ENCODE data around the gene PELI3. TPM values are rescaled to one million over a fixed set of nuclear protein-coding genes. Genes with fewer than 3 reads are reported as not detected.

Gene PELI3
- total RNA-seq, 1 donor from 2014 or later = 2.3 TPM

DNA sequence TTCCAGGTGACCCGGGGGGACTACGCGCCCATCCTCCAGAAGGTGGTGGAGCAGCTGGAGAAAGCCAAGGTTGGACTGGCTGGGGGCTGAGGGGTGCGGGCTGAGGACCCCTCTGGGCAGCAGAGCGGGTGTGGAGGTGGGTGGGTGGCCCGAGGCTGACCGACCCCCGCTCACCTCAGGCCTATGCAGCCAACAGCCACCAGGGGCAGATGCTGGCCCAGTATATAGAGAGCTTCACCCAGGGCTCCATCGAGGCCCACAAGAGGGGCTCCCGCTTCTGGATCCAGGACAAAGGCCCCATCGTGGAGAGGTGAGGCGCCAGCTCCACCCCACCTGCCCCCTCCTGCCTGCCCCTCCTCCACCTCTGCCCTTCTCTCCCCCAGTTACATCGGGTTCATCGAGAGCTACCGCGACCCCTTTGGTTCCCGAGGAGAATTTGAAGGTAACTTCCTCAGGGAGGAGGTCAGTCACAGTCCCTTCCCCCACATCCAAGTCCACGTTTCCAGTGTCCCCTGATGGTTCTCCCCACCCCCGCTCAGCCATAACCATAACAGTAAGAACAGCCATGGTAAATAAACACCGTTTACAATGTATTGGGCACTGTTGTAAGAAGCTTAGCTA lies 24.7 kb downstream of the PELI3 start:
- no peak overlapping the region for H3K4me3 ChIP-seq (ENCODE audit: low read depth, low read length)
- no peaks in the 10 kb centered on the region for H3K27me3 ChIP-seq (ENCODE audit: control insufficient read depth, insufficient read depth, low read length)
- DNase-seq (ENCODE audit: low read depth) = no peak
- TF ChIP-seq, protein P1, sequence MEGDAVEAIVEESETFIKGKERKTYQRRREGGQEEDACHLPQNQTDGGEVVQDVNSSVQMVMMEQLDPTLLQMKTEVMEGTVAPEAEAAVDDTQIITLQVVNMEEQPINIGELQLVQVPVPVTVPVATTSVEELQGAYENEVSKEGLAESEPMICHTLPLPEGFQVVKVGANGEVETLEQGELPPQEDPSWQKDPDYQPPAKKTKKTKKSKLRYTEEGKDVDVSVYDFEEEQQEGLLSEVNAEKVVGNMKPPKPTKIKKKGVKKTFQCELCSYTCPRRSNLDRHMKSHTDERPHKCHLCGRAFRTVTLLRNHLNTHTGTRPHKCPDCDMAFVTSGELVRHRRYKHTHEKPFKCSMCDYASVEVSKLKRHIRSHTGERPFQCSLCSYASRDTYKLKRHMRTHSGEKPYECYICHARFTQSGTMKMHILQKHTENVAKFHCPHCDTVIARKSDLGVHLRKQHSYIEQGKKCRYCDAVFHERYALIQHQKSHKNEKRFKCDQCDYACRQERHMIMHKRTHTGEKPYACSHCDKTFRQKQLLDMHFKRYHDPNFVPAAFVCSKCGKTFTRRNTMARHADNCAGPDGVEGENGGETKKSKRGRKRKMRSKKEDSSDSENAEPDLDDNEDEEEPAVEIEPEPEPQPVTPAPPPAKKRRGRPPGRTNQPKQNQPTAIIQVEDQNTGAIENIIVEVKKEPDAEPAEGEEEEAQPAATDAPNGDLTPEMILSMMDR (IDR thresholded peaks at IDR 0.05; ENCODE audit: insufficient read depth, low read length, poor library complexity, severe bottlenecking) = peak; percentile 42
- H3K36me3 ChIP-seq (ENCODE audit: control insufficient read depth, insufficient read depth, low read length) = peaks cover 5% of the 10 kb centered on the region

DNA sequence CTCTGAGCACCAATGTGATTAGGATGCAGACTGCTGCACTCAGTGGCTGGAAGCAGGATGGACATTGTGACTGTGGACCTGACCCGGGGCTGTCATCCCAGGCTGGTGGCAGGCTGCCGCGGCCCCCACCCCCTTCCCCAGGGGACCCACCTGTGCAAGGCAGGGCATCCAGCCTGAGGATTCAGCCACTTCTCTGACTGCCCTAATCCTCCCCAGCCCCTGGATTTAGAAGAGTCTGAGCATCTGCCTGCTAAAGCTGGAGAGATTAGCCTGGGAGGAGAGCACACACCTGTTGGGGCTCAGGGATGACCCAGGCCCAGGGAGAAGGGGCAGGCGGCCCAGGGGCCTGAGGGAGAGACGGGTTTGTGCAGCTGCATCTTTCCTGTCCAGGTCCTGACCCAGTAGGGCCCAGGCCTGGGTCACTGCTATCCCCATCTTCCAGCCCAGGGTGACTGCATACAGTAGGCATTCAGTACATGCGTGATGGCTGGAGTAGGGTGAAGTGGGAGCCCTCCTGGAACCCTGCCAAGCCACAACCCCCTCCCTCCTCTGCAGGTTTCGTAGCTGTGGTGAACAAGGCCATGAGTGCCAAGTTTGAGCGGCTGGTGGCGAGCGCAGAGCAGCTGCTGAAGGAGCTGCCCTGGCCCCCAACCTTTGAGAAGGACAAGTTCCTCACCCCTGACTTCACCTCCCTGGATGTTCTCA lies 25.6 kb downstream of the PELI3 start:
- TF ChIP-seq, protein P1 (IDR thresholded peaks at IDR 0.05; ENCODE audit: insufficient read depth, low read length, poor library complexity, severe bottlenecking) = no peak
- no peaks in the 10 kb centered on the region for H3K27me3 ChIP-seq (ENCODE audit: control insufficient read depth, insufficient read depth, low read length)
- no peak overlapping the region for H3K4me3 ChIP-seq (ENCODE audit: low read depth, low read length)
- DNase-seq (ENCODE audit: low read depth) = no peak
- H3K36me3 ChIP-seq (ENCODE audit: control insufficient read depth, insufficient read depth, low read length) = peaks cover 5% of the 10 kb centered on the region

DNA sequence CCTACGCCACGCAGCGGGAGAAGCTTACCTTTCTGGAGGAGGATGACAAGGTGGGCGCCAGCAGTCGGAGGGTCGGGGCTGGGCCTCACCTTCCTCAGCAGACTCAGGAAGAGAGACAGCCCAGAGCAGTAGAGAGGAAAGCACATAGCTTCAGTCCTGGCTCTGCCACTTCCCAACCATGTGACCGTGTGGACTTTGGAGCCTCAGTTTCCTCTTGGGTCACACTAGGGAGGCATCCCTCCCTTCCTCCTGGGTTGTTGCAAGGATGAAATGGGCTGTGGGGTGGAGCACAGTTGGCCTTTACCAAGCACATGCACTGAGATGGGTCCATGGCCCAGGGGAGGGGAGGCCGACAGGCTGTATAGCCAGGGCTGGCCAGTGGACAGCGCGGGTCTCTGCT lies 26.4 kb downstream of the PELI3 start:
- TF ChIP-seq, protein P1 (IDR thresholded peaks at IDR 0.05; ENCODE audit: insufficient read depth, low read length, poor library complexity, severe bottlenecking) = no peak
- no peak for DNase-seq (ENCODE audit: low read depth)
- no peaks in the 10 kb centered on the region for H3K27me3 ChIP-seq (ENCODE audit: control insufficient read depth, insufficient read depth, low read length)
- no peak overlapping the region for H3K4me3 ChIP-seq (ENCODE audit: low read depth, low read length)
- peaks cover 5% of the 10 kb centered on the region for H3K36me3 ChIP-seq (ENCODE audit: control insufficient read depth, insufficient read depth, low read length)

DNA sequence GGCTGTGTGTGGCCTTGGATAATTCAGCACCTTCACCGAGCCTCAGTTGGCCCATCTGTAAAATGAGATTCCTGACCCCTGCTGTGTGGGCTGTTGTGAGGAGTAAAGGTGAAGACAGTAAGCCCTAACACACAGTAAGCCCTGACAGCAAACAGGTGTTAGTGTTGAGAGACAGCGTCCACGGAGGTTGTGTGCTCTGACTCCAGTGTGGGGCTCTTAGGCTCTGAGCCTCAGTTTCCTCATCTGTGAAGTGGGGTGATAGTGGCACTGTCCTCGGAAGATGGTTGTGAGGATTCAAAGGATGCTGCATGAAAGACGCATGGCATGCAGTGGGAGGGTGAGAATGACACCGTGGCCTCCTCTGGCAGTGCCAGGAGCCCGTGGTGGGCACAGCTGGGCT lies 27.8 kb downstream of the PELI3 start:
- TF ChIP-seq, protein P1 (IDR thresholded peaks at IDR 0.05; ENCODE audit: insufficient read depth, low read length, poor library complexity, severe bottlenecking) = no peak
- no peak for DNase-seq (ENCODE audit: low read depth)
- Histone ChIP-seq H3K27me3 (ENCODE audit: control insufficient read depth, insufficient read depth, low read length) (no peaks in the 10 kb centered on the region), H3K36me3 (ENCODE audit: control insufficient read depth, insufficient read depth, low read length) (peaks cover 5% of the 10 kb centered on the region), H3K4me3 (ENCODE audit: low read depth, low read length) (no peak overlapping the region)

DNA sequence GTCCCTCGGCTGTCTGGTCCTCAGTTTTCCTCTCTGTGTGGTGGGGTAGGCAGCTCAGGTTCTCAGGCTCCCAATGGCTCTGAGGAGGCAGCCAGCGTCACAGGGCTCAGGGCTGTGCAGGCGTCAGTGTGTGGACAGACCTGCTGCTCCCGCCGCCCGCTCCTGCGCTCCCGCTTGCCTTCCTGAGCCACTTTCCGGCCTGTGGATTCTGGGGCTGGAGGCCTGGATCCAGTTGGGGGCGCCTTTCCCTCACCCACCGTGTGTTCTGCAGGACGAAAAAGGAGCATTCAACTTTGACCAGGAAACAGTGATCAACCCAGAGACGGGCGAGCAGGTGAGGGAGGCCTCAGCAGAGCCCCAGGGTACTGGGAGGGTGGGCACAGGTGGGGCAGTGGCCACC lies 28.2 kb downstream of the PELI3 start:
- H3K36me3 ChIP-seq (ENCODE audit: control insufficient read depth, insufficient read depth, low read length) = peaks cover 5% of the 10 kb centered on the region
- no peak for DNase-seq (ENCODE audit: low read depth)
- TF ChIP-seq, protein P1 (IDR thresholded peaks at IDR 0.05; ENCODE audit: insufficient read depth, low read length, poor library complexity, severe bottlenecking) = no peak
- no peaks in the 10 kb centered on the region for H3K27me3 ChIP-seq (ENCODE audit: control insufficient read depth, insufficient read depth, low read length)
- no peak overlapping the region for H3K4me3 ChIP-seq (ENCODE audit: low read depth, low read length)
